ENCODE results near the gene PHACTR1. TPM values are rescaled to one million over a fixed set of nuclear protein-coding genes. Genes with fewer than 3 reads are reported as not detected.

PHACTR1 gene
- total RNA-seq, 1 donor from 2014 or later = 7.9 TPM

DNA sequence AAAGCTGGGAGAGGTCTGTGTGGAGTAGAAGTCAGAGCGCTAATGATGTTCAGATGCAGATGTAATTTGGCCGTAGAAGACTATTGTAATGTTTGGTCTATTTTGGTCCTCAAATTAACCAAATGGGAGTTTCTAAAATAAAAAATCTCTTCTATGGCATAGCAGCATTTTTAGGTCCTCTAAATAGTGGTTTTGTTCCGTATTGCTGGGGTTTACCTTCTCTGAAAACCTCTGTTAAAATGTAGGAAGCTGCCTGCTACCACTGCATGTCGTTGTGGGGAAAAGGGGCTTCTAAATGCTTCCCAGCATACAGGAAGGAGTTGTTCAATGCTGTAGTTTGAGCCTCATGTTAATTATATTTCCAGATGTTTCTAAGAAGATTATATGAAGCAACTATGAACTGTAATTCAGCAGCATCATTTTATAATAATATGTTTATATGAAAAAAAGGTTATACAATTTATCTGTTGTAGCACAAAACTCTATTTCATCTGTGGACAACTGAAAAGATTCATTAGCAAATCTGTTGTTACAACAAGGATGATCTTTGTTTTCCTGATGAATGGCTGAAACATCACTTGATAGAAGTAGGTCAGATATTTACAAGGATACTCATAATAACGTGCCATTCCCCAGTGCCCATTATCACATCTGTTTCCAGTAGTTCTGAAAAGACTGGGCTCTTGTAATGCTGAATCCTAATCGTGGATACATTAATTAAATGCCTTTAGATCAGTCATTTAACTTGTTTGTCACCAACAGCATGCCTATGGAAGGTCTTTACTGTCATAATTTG is 355.2 kb downstream of the PHACTR1 start:
- ATAC-seq (no peak), DNase-seq (ENCODE audit: low spot score) (no peak)
- intact Hi-C loops (cut with DNase I) = no loop called here

GRCh38 chr6:13072686-13073347 is 356.2 kb downstream of the PHACTR1 start:
- ATAC-seq (no peak), DNase-seq (ENCODE audit: low spot score) (no peak)
- intact Hi-C loops (cut with DNase I) = no loop called here

DNA sequence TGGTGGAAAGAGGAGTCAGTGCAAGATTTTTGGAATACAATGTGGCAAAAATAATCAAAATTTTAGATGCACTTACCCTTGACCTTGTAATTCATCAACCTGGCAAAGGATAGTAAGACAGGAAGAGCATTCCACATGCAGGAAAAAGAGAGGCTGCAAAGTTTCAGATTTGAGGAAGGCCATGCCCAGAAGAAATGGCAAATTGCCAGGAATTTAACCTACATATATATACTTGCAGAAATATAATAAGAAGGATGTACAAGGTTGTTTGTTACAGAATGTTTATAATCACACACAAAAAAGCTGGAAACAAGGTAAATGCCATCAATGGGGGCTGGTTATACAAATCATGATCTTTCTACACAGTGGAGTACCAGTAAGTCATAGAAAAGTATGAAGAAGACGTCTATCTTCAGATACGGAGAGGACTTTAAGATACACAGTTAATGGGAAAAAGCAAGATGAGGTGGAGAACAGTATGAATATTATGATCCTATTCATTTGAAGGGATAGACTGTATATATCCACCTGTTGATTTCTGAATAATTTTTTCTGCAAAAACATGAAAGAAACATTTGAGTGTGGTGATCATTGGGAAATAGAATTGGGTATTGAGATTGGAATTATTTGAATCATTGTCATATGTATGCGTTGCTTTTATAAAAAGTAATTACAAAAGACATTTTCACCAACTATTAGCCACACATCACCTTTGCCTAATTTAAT is 358.0 kb downstream of the PHACTR1 start:
- intact Hi-C loops (cut with DNase I) = no loop called here
- ATAC-seq (no peak), DNase-seq (ENCODE audit: low spot score) (no peak)

- intact Hi-C loops (cut with DNase I) = no loop called here
- ATAC-seq (no peak), DNase-seq (ENCODE audit: low spot score) (no peak)
Measured at GRCh38 chr6:13075141-13075845, 358.7 kb downstream of the PHACTR1 start.

- ATAC-seq (peak; percentile 61), DNase-seq (ENCODE audit: low spot score) (no peak)
- intact Hi-C loops (cut with DNase I) = no loop called here
Measured at GRCh38 chr6:13076575-13076974, 360.0 kb downstream of the PHACTR1 start.

DNA sequence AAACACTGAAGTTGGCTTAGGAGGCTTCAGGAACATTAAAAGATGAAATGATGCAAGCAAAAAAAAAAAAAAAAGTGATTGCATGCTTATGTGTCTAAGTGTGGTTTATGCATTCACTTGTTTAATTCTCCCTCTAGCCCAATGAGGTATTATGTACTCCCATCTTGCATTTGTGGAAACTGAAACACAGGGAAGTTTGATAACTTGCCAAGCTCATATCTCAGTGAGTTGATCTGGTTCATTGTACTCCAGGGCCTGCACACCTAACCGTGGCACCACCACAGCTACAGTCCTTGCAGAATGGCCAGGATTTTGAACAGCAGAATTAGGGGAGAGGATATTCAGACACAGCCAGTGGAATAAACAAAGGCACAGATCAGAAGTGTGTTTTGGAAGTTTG is 360.6 kb downstream of the PHACTR1 start:
- intact Hi-C loops (cut with DNase I) = no loop called here
- no peak for ATAC-seq
- no peak for DNase-seq (ENCODE audit: low spot score)

DNA sequence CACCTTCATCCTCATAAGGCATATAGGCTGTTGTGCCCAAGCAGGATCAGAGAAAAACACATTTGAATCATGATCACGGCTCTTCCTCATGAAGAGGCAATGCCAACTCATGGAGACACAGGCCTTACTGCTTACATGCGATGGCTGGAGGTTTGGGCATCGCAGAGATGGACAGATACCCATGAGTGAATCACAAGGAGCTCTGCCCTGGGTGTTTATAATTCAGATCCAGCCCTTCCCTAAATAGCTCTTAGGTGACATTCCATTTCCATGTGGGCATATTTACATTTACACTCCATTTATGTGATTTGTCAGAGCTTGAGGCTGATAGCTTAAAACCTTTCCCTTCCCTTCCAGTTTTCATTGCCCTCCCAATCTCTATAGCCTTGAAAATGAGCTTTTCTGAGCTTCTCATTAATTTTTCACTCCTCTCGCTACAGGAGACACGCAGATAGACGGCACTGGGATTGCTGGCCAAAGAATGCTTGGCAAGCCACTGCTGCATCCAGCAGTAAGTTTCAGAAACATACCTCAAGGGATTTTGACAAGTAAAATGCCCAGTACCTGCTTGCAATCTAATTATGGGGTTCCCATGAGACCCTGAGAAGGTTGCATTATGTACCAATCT is 362.6 kb downstream of the PHACTR1 start:
- intact Hi-C loops (cut with DNase I) = no loop called here
- DNase-seq (ENCODE audit: low spot score) (no peak), ATAC-seq (no peak)

DNA sequence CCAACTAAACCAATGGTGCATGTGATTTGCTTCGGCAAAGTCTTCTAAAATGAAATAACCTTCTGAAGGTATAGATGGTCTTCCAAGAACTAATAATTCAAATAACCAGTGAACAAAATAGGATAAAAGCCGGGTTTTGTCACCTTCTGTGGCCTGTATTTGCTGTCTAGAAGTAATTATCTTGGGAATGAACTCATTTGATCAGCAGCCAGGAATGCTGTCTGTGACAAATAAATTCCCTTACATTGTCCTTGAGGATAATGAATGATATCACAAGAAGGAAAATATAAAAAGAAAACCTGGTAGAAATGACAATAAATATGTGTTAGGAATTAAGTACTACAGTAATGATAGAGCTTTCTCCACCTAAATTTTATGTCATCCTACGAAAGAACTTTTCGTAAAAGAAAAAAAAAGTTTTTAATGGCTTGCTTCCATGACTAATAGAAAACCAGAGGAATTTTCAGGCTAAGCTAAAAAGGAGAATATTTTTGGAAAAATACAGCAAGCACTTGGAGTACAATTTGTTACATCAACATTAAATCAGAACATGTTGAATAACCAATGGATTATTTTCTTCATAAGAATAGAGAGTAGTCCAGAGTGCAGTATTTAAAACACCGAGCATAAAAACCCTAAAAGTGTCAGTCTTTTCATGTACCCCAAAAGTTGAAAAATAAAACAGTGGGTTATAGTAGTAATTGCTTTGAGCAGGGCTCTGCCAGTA is 364.1 kb downstream of the PHACTR1 start:
- intact Hi-C loops (cut with DNase I) = no loop called here
- no peak for DNase-seq (ENCODE audit: low spot score)
- peak; percentile 86 for ATAC-seq

DNA sequence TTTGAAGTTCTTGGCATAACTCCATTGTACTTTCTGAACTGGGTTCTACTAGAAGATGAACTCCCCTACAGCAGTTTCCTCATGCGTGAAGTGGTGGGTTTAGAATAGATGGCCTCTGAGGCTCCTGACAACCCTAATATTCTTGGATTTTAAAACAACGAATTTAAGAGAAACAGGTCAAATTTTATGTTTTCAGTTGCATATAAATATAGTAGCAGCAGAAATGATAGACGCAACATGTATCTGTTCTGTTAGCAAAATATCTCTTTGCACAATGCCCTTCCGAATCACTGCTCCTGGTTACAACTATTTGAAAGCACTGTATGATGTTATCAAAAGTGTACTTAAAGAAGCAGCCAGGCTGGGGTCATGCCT is 364.6 kb downstream of the PHACTR1 start:
- DNase-seq (ENCODE audit: low spot score) (no peak), ATAC-seq (no peak)
- intact Hi-C loops (cut with DNase I) = no loop called here

GRCh38 chr6:13089296-13089994 is 372.9 kb downstream of the PHACTR1 start:
- intact Hi-C loops (cut with DNase I) = no loop called here
- ATAC-seq = no peak
- no peak for DNase-seq (ENCODE audit: low spot score)

GRCh38 chr6:13091192-13091591 is 374.6 kb downstream of the PHACTR1 start:
- intact Hi-C loops (cut with DNase I) = no loop called here
- ATAC-seq = no peak
- no peak for DNase-seq (ENCODE audit: low spot score)

- ATAC-seq = no peak
- intact Hi-C loops (cut with DNase I) = no loop called here
- DNase-seq (ENCODE audit: low spot score) = no peak
Measured at GRCh38 chr6:13094781-13095425, 378.3 kb downstream of the PHACTR1 start.

- no peak for ATAC-seq
- DNase-seq (ENCODE audit: low spot score) = no peak
- intact Hi-C loops (cut with DNase I) = no loop called here
Measured at GRCh38 chr6:13096084-13096483, 379.5 kb downstream of the PHACTR1 start.

- ATAC-seq (no peak), DNase-seq (ENCODE audit: low spot score) (no peak)
- intact Hi-C loops (cut with DNase I) = no loop called here
Measured at GRCh38 chr6:13097454-13097853, 380.9 kb downstream of the PHACTR1 start.

- no peak for DNase-seq (ENCODE audit: low spot score)
- intact Hi-C loops (cut with DNase I) = no loop called here
- no peak for ATAC-seq
Measured at GRCh38 chr6:13098006-13098405, 381.4 kb downstream of the PHACTR1 start.

- ATAC-seq (no peak), DNase-seq (ENCODE audit: low spot score) (no peak)
- intact Hi-C loops (cut with DNase I) = no loop called here
Measured at GRCh38 chr6:13098793-13099570, 382.4 kb downstream of the PHACTR1 start.

GRCh38 chr6:13099771-13100170 is 383.2 kb downstream of the PHACTR1 start:
- DNase-seq (ENCODE audit: low spot score) (no peak), ATAC-seq (no peak)
- intact Hi-C loops (cut with DNase I) = no loop called here

Measured in sciatic nerve (tissue), 2 donors.